GM23248 (cell line): ENCODE measurements around the gene SLC35B1. TPM values are rescaled to one million over a fixed set of nuclear protein-coding genes. Genes with fewer than 3 reads are reported as not detected.

ENCODE experiments used
- DNase-seq: peaks from one replicate; pipeline ENCODE4 v3.0.0-alpha.2; 2015
- H2AFZ ChIP-seq: fragments of 200-600 bp; sonication (generic); 2 replicates; pipeline ENCODE4 v1.6.1; 2016; ENCODE audit warnings: antibody characterized with exemption
- H3F3A ChIP-seq: fragments of 200-600 bp; sonication (generic); 2 replicates; pipeline ENCODE4 v1.6.1; 2016; ENCODE audit warnings: mild to moderate bottlenecking, antibody characterized with exemption, mixed run types; ENCODE audit not compliant: insufficient read depth
- H3K27ac ChIP-seq: fragments of 200-600 bp; sonication (generic); 2 replicates; pipeline ENCODE4 v1.5.1; 2016; ENCODE audit warnings: mild to moderate bottlenecking
- H3K27me3 ChIP-seq: fragments of 200-600 bp; sonication (generic); replicated peaks from 2 replicates; pipeline ENCODE4 v1.6.1; 2016; ENCODE audit warnings: mild to moderate bottlenecking; ENCODE audit not compliant: insufficient read depth
- H3K36me3 ChIP-seq: fragments of 200-600 bp; sonication (generic); 2 replicates; pipeline ENCODE4 v1.6.1; 2016; ENCODE audit warnings: low read depth, mild to moderate bottlenecking
- H3K4me1 ChIP-seq: fragments of 200-600 bp; sonication (generic); 2 replicates; pipeline ENCODE4 v1.6.1; 2016; ENCODE audit warnings: mild to moderate bottlenecking; ENCODE audit not compliant: insufficient read depth
- H3K4me2 ChIP-seq: fragments of 200-600 bp; sonication (generic); one replicate; pipeline ENCODE4 v1.6.1; 2016; ENCODE audit warnings: mild to moderate bottlenecking; ENCODE audit not compliant: unreplicated experiment
- H3K4me3 ChIP-seq: fragments of 200-600 bp; sonication (generic); 2 replicates; pipeline ENCODE4 v1.5.1; 2016; ENCODE audit warnings: mild to moderate bottlenecking
- H3K79me2 ChIP-seq: fragments of 200-600 bp; sonication (generic); 2 replicates; pipeline ENCODE4 v1.6.1; 2016; ENCODE audit warnings: mild to moderate bottlenecking; ENCODE audit not compliant: insufficient read depth
- H3K9ac ChIP-seq: fragments of 200-600 bp; sonication (generic); 2 replicates; pipeline ENCODE4 v1.6.1; 2016; ENCODE audit warnings: mild to moderate bottlenecking
- H3K9me2 ChIP-seq: fragments of 200-600 bp; sonication (generic); 2 replicates; pipeline ENCODE4 v1.6.1; 2016; ENCODE audit warnings: mixed run types, mild to moderate bottlenecking, moderate library complexity; ENCODE audit not compliant: insufficient read depth
- H3K9me3 ChIP-seq: fragments of 200-600 bp; sonication (generic); one replicate; pipeline ENCODE4 v1.6.1; 2017; ENCODE audit warnings: low read depth
- H4K20me1 ChIP-seq: fragments of 200-600 bp; sonication (generic); 2 replicates; pipeline ENCODE4 v1.6.0; 2016; ENCODE audit not compliant: insufficient read depth
- EZH2 ChIP-seq: fragments of 200-600 bp; sonication (generic); IDR thresholded peaks from 2 replicates; pipeline ENCODE4 v1.6.1; 2018; ENCODE audit warnings: antibody characterized with exemption, mild to moderate bottlenecking; ENCODE audit not compliant: insufficient read depth, poor library complexity, severe bottlenecking
- EZH2phosphoT487 ChIP-seq: fragments of 200-600 bp; sonication (generic); IDR thresholded peaks from 2 replicates; pipeline ENCODE4 v1.6.1; 2018; ENCODE audit warnings: antibody characterized with exemption, moderate library complexity, mild to moderate bottlenecking, low read depth; ENCODE audit not compliant: insufficient read depth
- WGBS, 2 experiments: methylation state at CpG; one replicate each; pipeline ENCODE4 v1.1.6; 2015 to 2017; ENCODE audit warnings: low lambda C conversion rate in 2 of 2, low coverage in 1 of 2; ENCODE audit errors: missing lambda C conversion rate in 2 of 2; 5-methylcytosine and 5-hydroxymethylcytosine counted together
- in situ Hi-C: fragments of 300-500 bp; cut with MboI; formaldehyde crosslinking; loops from 2 replicates; pipeline ENCODE4 v1.15.0; 2020
- polyA plus RNA-seq: library from polyadenylated mRNA; unstranded; fragments of >200 nt; fragmentation: Nextera tagmentation; extraction: Ambion mirVana; gene quantifications from 2 replicates; pipeline ENCODE4 v1.2.1, GENCODE V29; 2016
- total RNA-seq: library from RNA; depleted of rRNA; stranded (reverse); fragments of >200 nt; shearing (Covaris generic); gene quantifications from 2 replicates; pipeline ENCODE4 v1.2.3, GENCODE V29; 2014

The SLC35B1 gene
- total and polyA plus RNA-seq, 2 experiments from 2014 or later = 66.5 to 71.7 TPM

DNA sequence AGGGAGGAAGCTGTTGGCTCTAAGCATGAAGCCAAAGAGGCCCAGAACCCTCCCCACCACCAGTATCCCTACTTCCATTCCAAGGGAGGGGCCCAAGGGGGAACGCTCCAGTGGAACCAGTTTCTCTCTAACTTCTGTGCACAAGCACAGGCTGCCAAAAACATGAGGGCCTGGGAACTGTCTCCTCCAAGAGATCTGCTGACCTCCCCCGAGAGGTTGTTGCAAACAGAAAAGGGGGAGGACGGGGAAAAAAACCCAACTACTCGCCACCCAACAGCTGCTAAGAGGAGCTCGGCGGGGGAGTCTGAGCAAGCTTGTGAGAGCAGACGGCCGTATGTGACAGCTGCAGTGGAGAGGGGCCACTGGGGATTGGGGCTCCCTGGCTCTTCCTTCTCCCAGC, 15.7 kb upstream of the SLC35B1 start:
- Histone ChIP-seq H2AFZ (no peak overlapping the region; the same call in 1 of the 2 replicates), H3K36me3 (no peaks in the 10 kb centered on the region), H3K9me2 (no peaks in the 10 kb centered on the region), H3K4me3 (no peak overlapping the region), H4K20me1 (no peaks in the 10 kb centered on the region), H3K79me2 (no peaks in the 10 kb centered on the region), H3K4me2 (no peak overlapping the region), H3K9ac (no peak overlapping the region), H3K9me3 (no peaks in the 10 kb centered on the region), H3K27ac (no peak overlapping the region), H3K4me1 (no peaks in the 10 kb centered on the region), H3K27me3 (no peaks in the 10 kb centered on the region), H3F3A (no peaks in the 10 kb centered on the region)
- in situ Hi-C loops = no loop called here
- DNase-seq = no peak
- TF ChIP-seq EZH2phosphoT487 (no peak), EZH2 (no peak)
- WGBS, 2 experiments = 32 to 35% methylated on average over 8 of the region's 8 CpGs

DNA sequence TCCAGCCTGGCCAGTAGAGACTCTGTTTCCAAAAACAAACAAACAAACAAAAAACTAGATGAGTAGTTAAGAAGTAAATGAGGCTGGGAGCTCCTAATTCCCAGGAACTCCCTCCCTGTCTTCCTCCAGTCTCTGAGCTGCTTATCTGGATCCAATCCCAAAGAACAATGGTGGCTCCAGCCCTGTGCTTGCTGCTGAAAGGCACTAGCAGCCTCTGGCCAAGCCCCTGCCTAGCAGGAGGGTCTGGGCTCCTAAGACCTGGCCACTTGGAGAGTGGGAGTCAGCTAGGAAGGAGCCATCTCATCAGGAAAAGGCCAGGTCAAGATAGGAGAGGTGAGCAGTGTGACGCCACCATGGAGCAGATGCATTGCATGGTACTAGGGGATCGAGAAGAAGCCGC, 14.3 kb upstream of the SLC35B1 start:
- H3K9ac ChIP-seq = no peak overlapping the region
- H3K79me2 ChIP-seq = no peaks in the 10 kb centered on the region
- no peak for DNase-seq
- no peak overlapping the region for H3K4me2 ChIP-seq
- no peak overlapping the region for H3K4me3 ChIP-seq
- H2AFZ ChIP-seq = no peak overlapping the region
- H4K20me1 ChIP-seq = no peaks in the 10 kb centered on the region
- no peaks in the 10 kb centered on the region for H3K27me3 ChIP-seq
- in situ Hi-C loops = no loop called here
- 90 to 95% methylated on average over 3 of the region's 3 CpGs for WGBS, 2 experiments
- no peaks in the 10 kb centered on the region for H3K36me3 ChIP-seq
- H3K9me3 ChIP-seq = no peaks in the 10 kb centered on the region
- H3F3A ChIP-seq = no peaks in the 10 kb centered on the region
- H3K27ac ChIP-seq = no peak overlapping the region
- no peaks in the 10 kb centered on the region for H3K4me1 ChIP-seq
- TF ChIP-seq EZH2phosphoT487 = no peak
- no peak for TF ChIP-seq EZH2
- H3K9me2 ChIP-seq = no peaks in the 10 kb centered on the region

DNA sequence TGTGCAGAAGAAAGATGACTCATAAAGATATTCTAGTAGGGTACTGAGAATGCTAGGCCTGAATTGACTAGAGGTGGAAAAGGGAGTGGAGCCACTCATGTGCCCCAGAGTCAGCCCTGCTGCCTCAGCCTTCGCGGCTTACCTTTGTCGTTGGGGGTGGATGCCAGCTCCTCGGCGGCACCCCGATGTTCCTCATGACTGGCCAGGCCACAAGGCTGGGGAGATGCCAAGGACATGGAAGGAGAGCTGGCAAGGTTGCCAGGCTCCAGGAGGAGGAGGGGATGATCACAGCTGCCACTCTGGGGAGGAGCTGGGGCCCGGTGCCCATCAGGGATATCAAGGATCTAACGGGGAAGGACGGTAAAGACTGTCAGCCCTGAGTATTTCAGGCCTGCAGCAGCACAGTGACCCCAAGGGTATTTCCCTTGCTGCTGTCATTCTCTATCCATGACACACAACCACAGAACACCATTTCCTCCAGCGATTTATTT, 9.7 kb upstream of the SLC35B1 start:
- H3K4me1 ChIP-seq = no peaks in the 10 kb centered on the region
- DNase-seq = no peak
- no peak overlapping the region for H3K4me3 ChIP-seq
- H2AFZ ChIP-seq = no peak overlapping the region
- no peaks in the 10 kb centered on the region for H4K20me1 ChIP-seq
- no peaks in the 10 kb centered on the region for H3K9me2 ChIP-seq
- in situ Hi-C loops = no loop called here
- H3K9ac ChIP-seq = no peak overlapping the region
- TF ChIP-seq EZH2 (no peak), EZH2phosphoT487 (no peak)
- H3K4me2 ChIP-seq = no peak overlapping the region
- H3K79me2 ChIP-seq = no peaks in the 10 kb centered on the region
- H3K36me3 ChIP-seq = no peaks in the 10 kb centered on the region
- H3K9me3 ChIP-seq = no peaks in the 10 kb centered on the region
- H3K27me3 ChIP-seq = no peaks in the 10 kb centered on the region
- H3K27ac ChIP-seq = no peak overlapping the region
- no peaks in the 10 kb centered on the region for H3F3A ChIP-seq
- 93 to 94% methylated on average over 10 of the region's 10 CpGs for WGBS, 2 experiments

DNA sequence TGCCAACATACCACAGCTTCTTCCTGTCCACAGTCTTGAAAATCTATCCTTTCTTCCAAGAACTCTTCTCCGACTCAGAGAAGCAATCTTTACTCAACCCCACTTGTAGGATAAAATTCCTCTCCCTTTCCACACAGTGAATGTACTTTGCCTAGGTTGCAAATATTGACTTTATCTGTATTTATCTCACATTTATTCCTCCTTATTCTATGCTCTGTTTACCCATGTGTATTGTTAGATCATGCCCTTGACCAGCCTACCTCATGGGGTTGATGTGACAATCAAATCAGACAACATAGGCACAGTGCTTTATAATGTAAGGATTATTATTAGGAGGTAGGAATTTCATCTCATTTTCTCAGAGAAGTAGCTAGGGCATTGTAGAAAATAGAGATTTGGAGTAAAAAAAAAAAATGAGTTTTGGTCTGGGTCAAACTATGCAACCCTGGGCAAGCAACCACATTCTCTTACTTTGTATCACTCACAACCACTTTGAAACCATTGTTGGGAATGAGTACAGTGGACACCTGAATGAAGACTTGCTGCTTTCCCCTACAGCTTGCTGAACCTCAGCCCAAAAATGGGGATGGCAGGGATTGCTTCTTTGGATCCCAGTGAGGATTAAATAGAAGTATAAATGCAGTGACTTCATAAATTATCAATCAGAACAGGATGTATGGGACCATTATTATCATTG, 9.1 kb upstream of the SLC35B1 start:
- H3K4me2 ChIP-seq = no peak overlapping the region
- H4K20me1 ChIP-seq = no peaks in the 10 kb centered on the region
- H3K9me3 ChIP-seq = no peaks in the 10 kb centered on the region
- no peak overlapping the region for H2AFZ ChIP-seq
- H3F3A ChIP-seq = no peaks in the 10 kb centered on the region
- H3K4me3 ChIP-seq = no peak overlapping the region
- no peaks in the 10 kb centered on the region for H3K4me1 ChIP-seq
- WGBS, 2 experiments = 68 to 79% methylated on average over 1 of the region's 1 CpG
- no peak overlapping the region for H3K27ac ChIP-seq
- no peak for DNase-seq
- no peak for TF ChIP-seq EZH2
- in situ Hi-C loops = no loop called here
- no peak overlapping the region for H3K9ac ChIP-seq
- no peaks in the 10 kb centered on the region for H3K79me2 ChIP-seq
- H3K9me2 ChIP-seq = no peaks in the 10 kb centered on the region
- no peaks in the 10 kb centered on the region for H3K27me3 ChIP-seq
- H3K36me3 ChIP-seq = no peaks in the 10 kb centered on the region
